Heart left ventricle (tissue), 13 donors: ENCODE data around the gene NGEF.

Experiments used
- POLR2A ChIP-seq, 2 donors: fragments of 450-650 bp; IDR thresholded peaks; one replicate each; pipeline ENCODE4 v1.6.1; 2017; ENCODE audit warnings: antibody characterized with exemption in 2 of 2, mild to moderate bottlenecking in 2 of 2, moderate library complexity in 2 of 2
- TF ChIP-seq, protein P1 (sequence below), 12 donors: fragments of 200-600 bp; sonication (generic) in 4 of 12; IDR thresholded peaks; one replicate each; pipeline versions ENCODE4 v1.5.0 to v1.8.0; 2018 to 2022; ENCODE audit warnings: antibody characterized with exemption in 12 of 12, mild to moderate bottlenecking in 5 of 12
- donor health status: ischemic (EF 13 %, LVEDD 7.1; RV severe dilation, severe dysfunction).
- donor health status: DM: no; HTN: yes; CAD: no.
- donor health status: DM: no; HTN: no; CAD: no.
- donor health status: ischemic (EF 25% LVEDD 6.9; RV normal size, moderate dysfunction).
- donor health status: ischemic (EF 25% LVEDD 5.7; RV mildly dilated, moderate dysfunction).
- donor health status: ischemic (EF 35%, LVEDD 5.7; RV mildly dilated, moderate dysfunction).
- donor health status: nonischemic (EF 11% LVEDD 7.7; RV severe dilation, severe dysfunction).
- donor health status: DM: yes; HTN: yes; CAD: no.
- donor health status: PGD.
- donor health status: ischemic (EF 29% LVEDD 5.4; RV normal size, mild dysfunction).
- donor health status: nonischemic (EF 23%, LVEDD 6.1; RV moderate dilation, normal function).

- TF ChIP-seq, protein P1, sequence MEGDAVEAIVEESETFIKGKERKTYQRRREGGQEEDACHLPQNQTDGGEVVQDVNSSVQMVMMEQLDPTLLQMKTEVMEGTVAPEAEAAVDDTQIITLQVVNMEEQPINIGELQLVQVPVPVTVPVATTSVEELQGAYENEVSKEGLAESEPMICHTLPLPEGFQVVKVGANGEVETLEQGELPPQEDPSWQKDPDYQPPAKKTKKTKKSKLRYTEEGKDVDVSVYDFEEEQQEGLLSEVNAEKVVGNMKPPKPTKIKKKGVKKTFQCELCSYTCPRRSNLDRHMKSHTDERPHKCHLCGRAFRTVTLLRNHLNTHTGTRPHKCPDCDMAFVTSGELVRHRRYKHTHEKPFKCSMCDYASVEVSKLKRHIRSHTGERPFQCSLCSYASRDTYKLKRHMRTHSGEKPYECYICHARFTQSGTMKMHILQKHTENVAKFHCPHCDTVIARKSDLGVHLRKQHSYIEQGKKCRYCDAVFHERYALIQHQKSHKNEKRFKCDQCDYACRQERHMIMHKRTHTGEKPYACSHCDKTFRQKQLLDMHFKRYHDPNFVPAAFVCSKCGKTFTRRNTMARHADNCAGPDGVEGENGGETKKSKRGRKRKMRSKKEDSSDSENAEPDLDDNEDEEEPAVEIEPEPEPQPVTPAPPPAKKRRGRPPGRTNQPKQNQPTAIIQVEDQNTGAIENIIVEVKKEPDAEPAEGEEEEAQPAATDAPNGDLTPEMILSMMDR (IDR thresholded peaks at IDR 0.05): no peak
- no peak for TF ChIP-seq POLR2A (IDR thresholded peaks at IDR 0.05)
These were observed 5.3 kb downstream of the NGEF start for GRCh38 chr2:233007739-233008138.
